Stimulated activated CD4-positive, alpha-beta T cell treated with anti-CD3 and anti-CD28 coated beads, Interleukin-12 subunit alpha, Interleukin-12 subunit beta, amount 100 ng/mL, for 24 hours (primary cell): ENCODE results near the gene PRSS56.
"Not testable (repeated sequence)": the region's sequence is repeated elsewhere in the genome, so short reads cannot be mapped to it uniquely, and the experiment has no call there.

Experiments
- DNase-seq, 2 experiments: peaks; one replicate each; pipeline ENCODE4 v3.0.0-alpha.2; 2020; ENCODE audit warnings: low read depth in 2 of 2

PRSS56 gene

GRCh38 chr2:232525791-232526371, 5.7 kb downstream of the PRSS56 start, which contains the start of gene CHRND:
TSS of gene CHRND (plus strand) at chr2:232526160. CDS start at chr2:232526216, 56 bp downstream.
- no peak for DNase-seq

GRCh38 chr2:232526372-232526941, 6.3 kb downstream of the PRSS56 start:
- DNase-seq = no peak

GRCh38 chr2:232527905-232528470, 7.8 kb downstream of the PRSS56 start:
- DNase-seq = no peak

GRCh38 chr2:232528746-232529460, 8.7 kb downstream of the PRSS56 start:
- DNase-seq = no peak

- no peak for DNase-seq
Observed at GRCh38 chr2:232529806-232530547, 9.8 kb downstream of the PRSS56 start.

GRCh38 chr2:232530626-232531260, 10.6 kb downstream of the PRSS56 start:
- DNase-seq = no peak

- no peak for DNase-seq
Observed at GRCh38 chr2:232532419-232532818, 12.2 kb downstream of the PRSS56 start.

GRCh38 chr2:232532821-232533220, 12.6 kb downstream of the PRSS56 start:
- not testable (repeated sequence) for DNase-seq

GRCh38 chr2:232533944-232534710, 13.9 kb downstream of the PRSS56 start:
- DNase-seq = no peak

GRCh38 chr2:232534940-232535651, 14.9 kb downstream of the PRSS56 start:
- no peak for DNase-seq

- DNase-seq = no peak
Observed at GRCh38 chr2:232535761-232536530, 15.8 kb downstream of the PRSS56 start.

GRCh38 chr2:232537079-232537478, 16.9 kb downstream of the PRSS56 start:
- DNase-seq = no peak

GRCh38 chr2:232537499-232537898, 17.3 kb downstream of the PRSS56 start:
- DNase-seq = no peak

- DNase-seq = no peak
Observed at GRCh38 chr2:232538671-232539070, 18.5 kb downstream of the PRSS56 start.

- no peak for DNase-seq
Observed at GRCh38 chr2:232539298-232540231, 19.4 kb downstream of the PRSS56 start, which contains the start of gene CHRNG. TSS of gene CHRNG (plus strand) at chr2:232539692. CDS start at chr2:232539748, 56 bp downstream.

- DNase-seq = no peak
Observed at GRCh38 chr2:232540441-232541041, 20.4 kb downstream of the PRSS56 start.

GRCh38 chr2:232541195-232541960, 21.2 kb downstream of the PRSS56 start:
- DNase-seq = no peak
